HG03064 (cell line): Measurements from ENCODE around the gene KRTAP1-4.
"Not testable (repeated sequence)": the region's sequence is repeated elsewhere in the genome, so short reads cannot be mapped to it uniquely, and the experiment has no call there.

Source experiments
- ATAC-seq: cut with Tn5 transposase; IDR thresholded peaks from one replicate; pipeline ENCODE4 v1.9.1; 2021; ENCODE audit warnings: low read depth; ENCODE audit not compliant: unreplicated experiment

Gene KRTAP1-4

DNA sequence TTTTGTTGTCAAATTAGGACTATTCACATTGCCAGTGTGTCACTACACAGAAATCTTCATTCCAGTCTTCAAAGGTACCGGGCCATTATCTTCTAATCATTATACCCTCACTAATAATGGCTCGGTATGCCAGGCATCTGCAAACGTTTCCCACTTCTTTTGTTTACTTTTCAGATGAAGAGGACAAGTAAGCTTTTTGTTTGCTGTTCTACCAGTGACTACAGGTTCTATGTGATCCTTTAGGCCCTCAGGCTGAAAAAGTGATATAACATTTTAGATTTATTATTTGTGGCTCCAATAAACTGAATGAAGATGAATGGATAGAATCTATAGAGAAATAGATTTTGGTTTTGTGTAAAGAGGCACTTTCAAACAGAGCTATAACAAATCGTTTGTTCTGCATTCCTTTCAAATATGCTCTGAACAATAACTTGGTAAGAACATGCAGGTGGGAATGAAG lies 20.7 kb downstream of the KRTAP1-4 start:
- no peak for ATAC-seq

DNA sequence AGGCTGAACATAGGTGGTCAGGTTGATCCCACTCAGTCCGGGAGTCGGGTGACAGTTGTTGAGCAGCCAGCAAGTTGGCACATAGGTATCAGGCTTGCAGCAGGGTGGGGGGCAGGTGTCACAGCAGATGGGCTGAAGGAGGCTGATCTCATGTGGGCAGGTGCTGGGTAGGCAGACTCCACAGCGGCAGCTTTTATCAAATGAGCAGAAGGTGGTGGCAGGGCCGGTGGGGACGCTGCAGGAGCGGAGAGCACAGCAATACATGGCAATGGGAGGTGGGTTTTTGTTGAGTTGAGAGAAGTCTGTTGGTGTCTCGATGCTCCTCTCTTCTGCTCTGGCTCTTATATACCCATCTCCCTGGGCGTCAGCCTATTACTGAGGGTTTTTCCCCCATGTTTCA lies 21.2 kb downstream of the KRTAP1-4 start, which contains the start of gene KRTAP3-1:
TSS of gene KRTAP3-1 (minus strand) at position 318 of the 400 bp plus-strand sequence. CDS start at position 264, 54 bp downstream.
- no peak for ATAC-seq

DNA sequence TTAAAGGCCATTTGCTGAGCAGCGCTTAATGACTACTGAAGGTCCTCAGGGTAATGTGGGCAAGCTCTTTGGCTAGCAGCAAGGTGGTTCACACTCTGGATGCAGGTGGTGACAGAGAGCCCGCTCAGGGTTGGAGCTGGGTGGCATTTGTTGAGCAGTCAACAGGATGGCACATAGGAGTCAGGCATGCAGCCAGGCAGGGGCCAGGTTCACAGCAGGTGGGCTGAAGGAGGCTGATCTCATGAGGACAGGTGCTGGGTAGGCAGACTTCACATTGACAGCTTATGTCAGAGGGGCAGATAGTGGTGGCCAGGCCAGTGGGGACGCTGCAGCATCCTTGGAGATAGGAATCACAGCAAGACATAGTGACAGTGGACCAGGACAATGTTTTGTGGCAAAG lies 25.6 kb downstream of the KRTAP1-4 start:
- no peak for ATAC-seq

GRCh38 chr17:41003926-41004325 lies 26.1 kb downstream of the KRTAP1-4 start:
- ATAC-seq, result no peak

GRCh38 chr17:41002814-41003213 lies 27.2 kb downstream of the KRTAP1-4 start:
- no peak for ATAC-seq

DNA sequence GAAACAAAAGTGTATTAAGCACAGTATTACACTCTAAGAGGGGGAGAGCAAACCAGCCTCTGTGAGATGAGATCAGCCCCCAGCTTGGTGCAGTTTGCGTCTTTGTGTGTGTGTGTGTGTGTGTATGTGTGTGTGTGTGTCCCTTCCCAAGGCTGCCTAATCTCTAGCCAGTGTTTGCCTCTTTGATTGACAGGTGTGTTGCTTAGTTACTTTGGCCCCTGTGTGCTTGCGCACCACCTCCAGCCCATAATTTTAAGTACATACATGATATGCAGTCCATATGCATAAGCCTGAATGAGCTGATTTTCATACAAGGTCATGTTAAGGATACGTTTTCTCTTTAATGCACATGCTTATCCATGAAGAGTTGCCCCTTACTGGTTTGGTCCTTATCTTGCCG lies 28.2 kb downstream of the KRTAP1-4 start:
- no peak for ATAC-seq

DNA sequence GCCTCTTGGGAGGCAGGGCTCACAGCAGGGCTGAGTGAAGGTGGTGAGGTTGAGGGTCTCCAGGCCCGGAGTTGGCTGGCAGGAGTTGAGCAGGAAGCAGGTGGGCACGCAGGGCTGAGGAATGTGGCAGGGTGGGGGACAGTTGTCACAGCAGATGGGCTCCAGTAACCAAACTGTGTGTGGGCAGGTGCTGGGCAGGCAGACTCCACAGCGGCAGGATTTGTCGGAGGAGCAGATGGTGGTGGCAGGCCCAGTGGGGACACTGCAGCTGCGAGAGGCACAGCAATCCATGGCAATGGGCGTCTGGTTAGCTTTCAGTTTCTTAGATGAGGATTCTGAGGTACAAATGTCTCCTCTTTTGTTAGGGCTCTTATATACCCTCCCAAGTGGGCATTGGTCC lies 30.4 kb downstream of the KRTAP1-4 start, which contains the start of gene KRTAP3-2:
TSS of gene KRTAP3-2 (minus strand) at position 344 of the 400 bp plus-strand sequence. CDS start at position 291, 53 bp downstream.
- not testable (repeated sequence) for ATAC-seq

DNA sequence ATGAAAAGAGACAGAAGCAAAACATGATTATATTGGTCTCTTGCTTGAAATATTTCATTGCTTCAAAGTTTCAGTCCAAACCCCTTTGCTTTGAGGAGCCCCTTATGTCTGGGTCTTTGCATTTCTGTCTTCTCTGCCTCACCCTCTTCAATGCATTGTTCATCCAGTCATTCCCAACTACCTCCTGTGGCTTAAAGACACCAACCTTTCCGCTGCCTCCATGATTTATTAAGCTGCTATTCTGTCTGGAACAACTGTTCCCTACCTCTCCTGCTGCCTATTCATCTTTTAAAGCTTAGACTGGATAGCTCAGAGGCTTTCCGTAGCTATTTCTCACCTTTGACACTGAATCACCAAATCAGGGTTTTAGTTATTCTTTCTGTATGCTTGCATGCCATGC lies 32.6 kb downstream of the KRTAP1-4 start:
- ATAC-seq, result no peak

GRCh38 chr17:40996829-40997228 lies 33.2 kb downstream of the KRTAP1-4 start:
- ATAC-seq, result no peak

GRCh38 chr17:40995116-40995515 lies 34.9 kb downstream of the KRTAP1-4 start:
- no peak for ATAC-seq

GRCh38 chr17:40993839-40994238 lies 36.2 kb downstream of the KRTAP1-4 start, which contains the start of gene KRTAP3-3:
Gene KRTAP3-3, minus strand, starts transcription at chr17:40994164. Its CDS starts 67 bp downstream, at chr17:40994097.
- ATAC-seq, result no peak

- ATAC-seq, result no peak
These were observed 36.9 kb downstream of the KRTAP1-4 start for GRCh38 chr17:40993084-40993483.

- no peak for ATAC-seq
These were observed 37.3 kb downstream of the KRTAP1-4 start for GRCh38 chr17:40992666-40993065.

GRCh38 chr17:40986920-40987319 lies 43.1 kb downstream of the KRTAP1-4 start:
- no peak for ATAC-seq

- ATAC-seq, result no peak
These were observed 45.8 kb downstream of the KRTAP1-4 start, which contains the start of gene KRT40 for GRCh38 chr17:40984226-40984625. Gene KRT40, minus strand, starts transcription at chr17:40984326. Its CDS starts 53 bp downstream, at chr17:40984273.

DNA sequence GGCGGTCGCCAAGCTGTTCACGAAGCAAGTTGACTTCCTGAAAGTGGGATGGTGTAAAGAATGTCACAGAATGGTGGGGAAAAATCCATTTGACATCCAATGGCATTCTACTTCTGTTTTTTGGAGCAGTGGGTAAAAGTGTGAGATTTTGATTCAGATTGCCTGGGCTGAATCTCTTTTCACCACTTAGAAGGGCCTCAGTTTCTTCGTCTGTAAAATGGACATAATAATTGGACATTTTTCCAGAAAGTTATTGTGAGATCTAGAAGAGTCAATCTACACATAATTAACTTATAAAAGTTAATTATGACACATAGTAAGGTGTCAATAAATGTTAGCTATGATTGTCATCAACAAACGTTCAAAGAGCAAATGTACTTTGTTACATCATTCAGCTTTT lies 48.9 kb downstream of the KRTAP1-4 start:
- ATAC-seq, result no peak

DNA sequence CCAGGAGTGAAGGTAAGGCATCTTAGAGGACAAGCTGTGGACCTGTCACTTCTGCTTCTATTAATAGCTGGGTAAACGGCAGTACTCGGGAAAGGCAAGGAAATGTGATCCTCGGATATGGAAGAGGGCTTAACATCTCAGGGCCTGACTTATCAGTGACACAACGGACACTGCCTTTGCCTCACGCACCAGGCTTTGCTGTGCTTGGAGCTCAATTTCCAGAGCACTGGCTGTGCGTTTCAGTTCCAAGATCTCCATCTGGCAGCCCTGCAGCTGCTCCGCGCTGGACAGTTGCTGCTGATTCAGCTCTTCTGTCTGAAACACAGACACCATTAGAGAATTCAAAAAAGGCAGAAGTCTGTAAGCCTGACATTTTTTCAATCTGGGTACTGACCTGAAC lies 49.4 kb downstream of the KRTAP1-4 start:
- ATAC-seq, result no peak

- no peak for ATAC-seq
These were observed 49.9 kb downstream of the KRTAP1-4 start for GRCh38 chr17:40980117-40980516.
